KMS-11 (cell line): Measurements from ENCODE around the gene SLC2A11.

ENCODE experiments used
- H2AFZ ChIP-seq: fragments of 200-600 bp; sonication (generic); 2 replicates; pipeline ENCODE4 v1.6.1; 2016; ENCODE audit warnings: antibody characterized with exemption, mixed run types, low read depth
- H3K27ac ChIP-seq: fragments of 200-600 bp; sonication (generic); 2 replicates; pipeline ENCODE4 v1.6.1; 2016; ENCODE audit warnings: mild to moderate bottlenecking, mixed run types
- H3K27me3 ChIP-seq: fragments of 200-600 bp; sonication (generic); 2 replicates; pipeline ENCODE4 v1.6.1; 2017; ENCODE audit warnings: mild to moderate bottlenecking, low read depth, mixed run types, moderate library complexity; ENCODE audit not compliant: insufficient read depth
- H3K36me3 ChIP-seq: fragments of 200-600 bp; sonication (generic); 2 replicates; pipeline ENCODE4 v1.6.1; 2017; ENCODE audit warnings: mild to moderate bottlenecking, mixed run types; ENCODE audit not compliant: insufficient read depth
- H3K4me1 ChIP-seq: fragments of 200-600 bp; sonication (generic); 2 replicates; pipeline ENCODE4 v1.6.1; 2016; ENCODE audit warnings: mild to moderate bottlenecking, low read depth, mixed run types; ENCODE audit not compliant: poor library complexity, severe bottlenecking
- H3K4me2 ChIP-seq: fragments of 200-600 bp; sonication (generic); 2 replicates; pipeline ENCODE4 v1.7.0; 2016; ENCODE audit warnings: mild to moderate bottlenecking, mixed run types
- H3K4me3 ChIP-seq: fragments of 200-600 bp; sonication (generic); IDR thresholded peaks from 2 replicates; pipeline ENCODE4 v1.6.1; 2017; ENCODE audit warnings: low read depth, low read length, mixed read lengths; ENCODE audit not compliant: insufficient read depth
- H3K79me2 ChIP-seq: fragments of 200-600 bp; sonication (generic); 2 replicates; pipeline ENCODE4 v1.6.1; 2016; ENCODE audit warnings: low read depth, mixed run types; ENCODE audit not compliant: insufficient read depth
- H3K9ac ChIP-seq: fragments of 200-600 bp; sonication (generic); 2 replicates; pipeline ENCODE4 v1.6.1; 2016; ENCODE audit warnings: mild to moderate bottlenecking, mixed run types
- H4K20me1 ChIP-seq: fragments of 200-600 bp; sonication (generic); 2 replicates; pipeline ENCODE4 v1.6.1; 2016; ENCODE audit warnings: mild to moderate bottlenecking, mixed run types; ENCODE audit not compliant: insufficient read depth
- CTCF ChIP-seq: fragments of 200-600 bp; sonication (generic); conservative IDR thresholded peaks from 2 replicates; pipeline ENCODE4 v1.6.1; 2017; ENCODE audit warnings: low read depth, mild to moderate bottlenecking, antibody characterized with exemption, low read length, moderate library complexity, mixed read lengths

The SLC2A11 gene

DNA sequence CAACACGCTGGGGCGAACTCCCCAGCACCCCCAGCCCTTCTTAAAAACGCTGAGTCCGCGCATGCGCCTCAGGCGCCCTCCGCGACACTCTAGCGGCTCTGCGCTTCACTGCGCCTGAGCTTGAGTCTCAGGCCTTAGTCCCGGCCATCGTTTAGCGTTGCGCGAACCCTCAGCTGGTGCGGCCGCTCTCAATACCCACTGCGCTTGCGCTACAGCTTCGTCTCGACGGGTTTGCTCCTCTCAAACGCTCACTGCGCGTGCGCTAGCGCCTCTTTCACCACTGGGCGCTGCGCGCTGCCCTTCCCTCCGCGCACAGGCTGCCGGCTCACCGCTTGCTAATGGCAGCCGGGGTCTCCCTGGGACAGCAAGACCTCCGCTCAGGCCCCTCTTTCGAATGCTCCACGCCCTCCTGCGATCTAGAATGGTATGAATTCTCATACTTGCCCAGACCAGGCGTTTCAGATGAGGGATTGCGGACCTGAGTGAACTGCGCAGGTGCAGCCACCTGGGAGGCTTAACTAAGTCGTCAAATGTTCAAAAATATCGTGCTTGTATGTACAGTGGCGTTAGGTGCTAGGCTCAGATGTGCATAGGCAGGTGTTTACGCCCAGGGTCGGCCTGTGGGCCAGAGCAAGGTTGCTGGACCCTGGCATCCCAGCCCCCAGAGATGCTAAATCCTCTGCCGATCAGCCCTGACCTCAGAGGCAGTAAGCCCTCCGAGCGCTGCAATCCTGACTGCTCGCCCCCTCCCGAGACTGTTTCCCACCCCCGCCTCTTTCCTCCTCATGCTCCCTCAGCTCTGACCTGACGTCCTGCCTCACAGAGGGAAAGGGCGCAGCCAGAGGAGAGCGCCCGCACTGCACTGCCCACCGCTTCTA is at the start of gene SLC2A11:
Gene SLC2A11, plus strand, starts transcription at position 270 of the 878 bp plus-strand sequence. Its CDS starts 125 bp downstream, at position 395.
- H2AFZ ChIP-seq = peak within 1 kb of the TSS; percentile 79
- H3K79me2 ChIP-seq = no peaks in the 10 kb centered on the region; the same call in 1 of the 2 replicates
- 0 out of 2 replicates have a peak, but pooled peaks have one; percentile 14 for TF ChIP-seq CTCF
- H3K4me2 ChIP-seq = peak within 1 kb of the TSS; percentile 91
- no peaks in the 10 kb centered on the region for H4K20me1 ChIP-seq
- H3K4me3 ChIP-seq = no peak within 1 kb of the TSS
- no peaks in the 10 kb centered on the region for H3K36me3 ChIP-seq
- H3K27ac ChIP-seq = peak within 1 kb of the TSS; percentile 84
- peak within 1 kb of the TSS; percentile 69 for H3K9ac ChIP-seq
- no peaks in the 10 kb centered on the region for H3K27me3 ChIP-seq
- peaks cover 19% of the 10 kb centered on the region for H3K4me1 ChIP-seq

- H3K4me2 ChIP-seq = no peak overlapping the region
- H4K20me1 ChIP-seq = no peaks in the 10 kb centered on the region
- no peak overlapping the region for H3K27ac ChIP-seq
- no peaks in the 10 kb centered on the region for H3K27me3 ChIP-seq
- no peaks in the 10 kb centered on the region for H3K36me3 ChIP-seq
- no peaks in the 10 kb centered on the region for H3K4me1 ChIP-seq
- H3K4me3 ChIP-seq = no peak overlapping the region
- no peak overlapping the region for H2AFZ ChIP-seq
- no peak overlapping the region for H3K9ac ChIP-seq
- H3K79me2 ChIP-seq = no peaks in the 10 kb centered on the region
- TF ChIP-seq CTCF = no peak
These were observed 45.3 kb upstream of the SLC2A11 start for GRCh38 chr22:23812378-23812777.

DNA sequence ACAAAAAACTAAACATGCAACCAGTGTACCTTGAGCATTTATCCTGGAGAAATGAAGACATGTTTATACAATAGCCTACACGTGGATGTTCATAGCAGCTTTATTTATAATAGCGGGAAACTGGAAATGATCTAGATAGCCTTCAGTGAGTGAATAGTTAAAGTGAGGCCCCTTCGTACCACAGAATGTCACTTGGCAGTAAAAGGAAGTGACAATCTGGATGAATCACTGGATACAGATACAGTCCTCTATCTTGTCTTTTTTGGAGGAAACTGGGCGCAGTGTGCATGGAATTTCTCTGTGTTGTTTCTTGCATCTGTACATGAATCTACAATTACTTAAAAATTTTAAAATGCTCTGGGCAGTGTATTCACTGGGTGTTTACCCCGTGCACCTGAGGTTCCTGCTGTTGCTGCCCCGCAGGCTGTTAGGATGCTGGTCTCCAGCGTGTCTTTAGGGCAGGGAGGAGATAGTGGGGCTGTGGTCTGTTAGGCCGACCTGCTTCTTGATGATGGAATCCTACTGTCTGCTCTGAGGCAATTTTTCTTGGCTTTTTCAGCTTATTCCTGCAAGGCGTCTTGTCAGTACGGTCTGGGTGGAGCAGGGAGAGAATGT is 42.0 kb upstream of the SLC2A11 start:
- no peak for TF ChIP-seq CTCF
- no peak overlapping the region for H3K4me3 ChIP-seq
- no peaks in the 10 kb centered on the region for H3K36me3 ChIP-seq
- no peaks in the 10 kb centered on the region for H4K20me1 ChIP-seq
- H3K27me3 ChIP-seq = no peaks in the 10 kb centered on the region
- H3K4me1 ChIP-seq = no peaks in the 10 kb centered on the region
- H3K27ac ChIP-seq = no peak overlapping the region
- H2AFZ ChIP-seq = no peak overlapping the region
- H3K4me2 ChIP-seq = no peak overlapping the region
- no peak overlapping the region for H3K9ac ChIP-seq
- H3K79me2 ChIP-seq = no peaks in the 10 kb centered on the region

GRCh38 chr22:23816156-23816976 is 41.3 kb upstream of the SLC2A11 start:
- no peak overlapping the region for H2AFZ ChIP-seq
- H3K27me3 ChIP-seq = no peaks in the 10 kb centered on the region
- H3K27ac ChIP-seq = no peak overlapping the region
- TF ChIP-seq CTCF = no peak
- no peak overlapping the region for H3K4me3 ChIP-seq
- H3K36me3 ChIP-seq = no peaks in the 10 kb centered on the region
- no peaks in the 10 kb centered on the region for H3K4me1 ChIP-seq
- no peaks in the 10 kb centered on the region for H3K79me2 ChIP-seq
- H4K20me1 ChIP-seq = no peaks in the 10 kb centered on the region
- H3K4me2 ChIP-seq = no peak overlapping the region
- H3K9ac ChIP-seq = no peak overlapping the region
